NCI-H187 treated with DMSO at 0.1 percent for 48 hours (cell line): ENCODE results near the gene ELOA.
"Not testable (repeated sequence)": the region's sequence is repeated elsewhere in the genome, so short reads cannot be mapped to it uniquely, and the experiment has no call there.

Source experiments
- DNase-seq: peaks from one replicate; lab custom pipeline; 2025; lab: John Stamatoyannopoulos, UW

ELOA gene

DNA sequence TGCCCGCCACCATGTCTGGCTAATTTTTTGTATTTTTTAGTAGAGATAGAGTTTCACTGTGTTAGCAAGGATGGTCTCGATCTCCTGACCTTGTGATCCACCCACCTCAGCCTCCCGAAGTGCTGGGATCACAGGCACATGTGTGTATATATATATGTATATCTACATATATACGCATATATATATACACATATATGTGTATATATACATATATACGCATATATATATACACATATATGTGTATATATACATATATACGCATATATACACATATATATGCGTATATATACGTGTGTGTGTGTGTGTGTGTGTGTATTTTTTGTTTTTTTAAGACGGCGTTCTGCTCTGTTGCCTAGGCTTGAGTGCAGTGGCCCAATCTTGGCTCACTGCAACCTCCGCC, 39.9 kb downstream of the ELOA start:
- DNase-seq = not testable (repeated sequence)

DNA sequence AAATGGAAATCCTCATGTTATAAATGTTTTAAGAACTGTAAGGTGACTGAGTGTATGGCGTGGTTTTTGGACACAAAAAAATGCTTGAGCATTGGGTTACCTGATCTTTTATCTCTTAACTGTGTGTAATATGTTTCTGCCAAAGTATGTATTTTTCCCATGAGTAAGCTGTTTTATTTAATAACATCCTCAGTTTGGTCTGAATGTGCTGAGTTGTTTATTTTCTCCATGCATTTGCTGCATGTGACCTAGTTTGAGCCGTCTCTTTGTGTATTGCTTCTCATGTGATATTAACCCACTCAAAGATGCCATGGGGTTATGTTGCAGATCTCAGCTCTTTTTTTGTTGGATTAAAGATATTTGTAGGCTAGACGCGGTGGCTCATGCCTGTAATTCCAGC, 41.6 kb downstream of the ELOA start:
- DNase-seq = no peak

DNA sequence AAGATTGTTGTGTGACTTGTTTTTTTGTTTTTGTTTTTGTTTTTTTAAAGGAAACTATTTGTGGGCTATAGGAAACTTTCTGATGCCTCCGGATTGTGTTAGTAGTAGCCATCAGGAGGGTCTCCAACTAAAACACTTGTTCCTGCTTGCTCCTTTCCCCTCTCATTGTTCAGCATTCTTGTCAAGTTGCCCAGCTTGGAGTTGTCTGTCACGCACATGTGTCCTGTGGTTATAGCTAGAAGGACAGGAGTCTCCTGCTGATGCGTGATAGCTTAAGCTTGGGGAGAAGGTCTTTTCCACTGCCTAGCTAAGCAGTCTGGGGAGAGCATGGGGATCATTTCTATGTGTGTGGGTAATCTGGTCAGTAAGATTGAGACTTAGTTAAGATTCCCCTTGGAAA, 44.4 kb downstream of the ELOA start:
- no peak for DNase-seq

DNA sequence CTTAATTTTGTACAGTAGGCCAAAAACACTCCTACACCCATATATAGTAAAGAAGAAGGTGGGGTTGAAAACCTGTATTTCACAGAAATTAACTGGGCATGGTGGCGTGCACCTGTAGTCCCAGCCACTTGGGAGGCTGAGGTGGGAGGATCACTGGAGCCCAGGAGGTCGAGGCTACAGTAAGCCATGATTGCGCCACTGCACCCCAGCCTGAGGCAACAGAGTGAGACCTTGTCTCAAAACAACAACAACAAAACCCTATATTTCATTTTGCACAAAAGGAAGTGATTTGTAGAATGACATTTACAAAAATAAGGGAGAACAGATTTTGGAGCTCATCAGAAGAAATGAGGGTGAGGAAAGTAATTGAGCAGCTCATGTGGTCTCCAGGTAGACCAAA, 45.4 kb downstream of the ELOA start:
- no peak for DNase-seq

DNA sequence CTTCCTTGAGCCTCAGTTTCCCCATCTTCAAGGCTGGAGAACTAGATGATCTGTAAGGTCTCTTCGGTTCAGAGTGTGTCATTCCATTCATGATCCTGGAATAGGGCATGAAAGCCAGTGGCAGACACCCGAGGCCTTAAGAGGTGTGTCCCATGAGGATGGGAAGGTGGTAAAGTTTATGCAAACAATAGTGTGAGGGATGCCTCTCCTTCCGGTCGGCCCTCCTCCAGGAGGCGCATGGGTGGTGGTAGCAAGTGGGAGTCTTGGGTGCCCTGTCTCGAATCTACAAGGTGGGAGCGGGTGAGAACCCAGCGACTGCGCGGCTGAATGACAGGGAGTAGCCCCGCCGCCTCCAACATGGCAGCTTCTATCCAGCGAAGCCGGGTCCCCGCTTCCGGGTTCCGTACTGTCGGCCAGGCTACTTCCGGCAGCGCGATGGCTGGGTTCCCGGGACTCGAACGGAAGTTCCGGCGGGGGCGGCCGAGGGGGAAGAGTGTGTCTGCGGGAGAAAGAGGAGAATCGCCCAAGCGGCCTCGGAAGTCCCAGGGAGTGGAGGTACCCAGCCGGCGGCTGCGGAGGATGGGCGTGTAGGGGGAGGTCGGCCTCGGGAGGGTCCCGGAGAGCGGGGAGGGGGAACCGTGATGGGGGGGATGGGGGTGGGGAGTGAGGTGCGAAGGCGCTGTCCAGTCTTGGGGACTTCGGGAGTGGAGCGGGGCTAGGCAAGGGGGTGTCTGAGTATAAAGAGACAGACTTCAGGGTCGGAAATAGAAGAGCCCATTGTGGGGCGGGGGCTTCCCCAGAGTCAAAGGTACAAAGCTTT, 47.6 kb downstream of the ELOA start, which contains the start of gene LYPLA2:
Gene LYPLA2, plus strand, starts transcription at position 450 of the 820 bp plus-strand sequence. CDS start 1,538 bp downstream, outside the sequence.
- DNase-seq = peak; percentile 54

DNA sequence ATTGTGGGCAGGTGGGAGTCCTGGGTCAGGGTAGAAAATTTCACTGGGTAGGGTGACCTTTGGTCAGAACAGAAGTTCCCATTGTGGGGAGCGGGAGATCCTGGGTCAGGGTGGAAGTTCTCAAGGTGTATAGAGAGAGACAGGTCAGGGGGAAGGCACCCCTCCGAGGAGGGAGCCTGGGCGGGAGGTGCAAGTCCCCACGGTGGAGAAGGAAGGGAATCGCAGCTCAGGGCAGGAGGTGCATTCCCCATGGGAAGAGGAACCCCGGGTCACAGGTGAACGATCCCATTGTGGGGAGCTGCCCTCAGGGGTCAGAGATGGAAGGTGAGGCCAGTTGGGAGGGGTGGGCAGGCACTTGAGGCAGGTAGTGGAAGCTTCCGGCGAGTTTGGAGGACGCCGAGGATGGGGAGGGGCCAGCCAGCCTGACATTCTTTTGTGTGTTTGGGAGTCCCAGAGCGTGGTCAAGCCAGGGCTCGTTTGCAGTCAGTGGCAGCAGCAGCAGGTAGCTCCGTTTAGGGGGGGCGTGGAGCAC, 48.3 kb downstream of the ELOA start:
- DNase-seq = no peak

DNA sequence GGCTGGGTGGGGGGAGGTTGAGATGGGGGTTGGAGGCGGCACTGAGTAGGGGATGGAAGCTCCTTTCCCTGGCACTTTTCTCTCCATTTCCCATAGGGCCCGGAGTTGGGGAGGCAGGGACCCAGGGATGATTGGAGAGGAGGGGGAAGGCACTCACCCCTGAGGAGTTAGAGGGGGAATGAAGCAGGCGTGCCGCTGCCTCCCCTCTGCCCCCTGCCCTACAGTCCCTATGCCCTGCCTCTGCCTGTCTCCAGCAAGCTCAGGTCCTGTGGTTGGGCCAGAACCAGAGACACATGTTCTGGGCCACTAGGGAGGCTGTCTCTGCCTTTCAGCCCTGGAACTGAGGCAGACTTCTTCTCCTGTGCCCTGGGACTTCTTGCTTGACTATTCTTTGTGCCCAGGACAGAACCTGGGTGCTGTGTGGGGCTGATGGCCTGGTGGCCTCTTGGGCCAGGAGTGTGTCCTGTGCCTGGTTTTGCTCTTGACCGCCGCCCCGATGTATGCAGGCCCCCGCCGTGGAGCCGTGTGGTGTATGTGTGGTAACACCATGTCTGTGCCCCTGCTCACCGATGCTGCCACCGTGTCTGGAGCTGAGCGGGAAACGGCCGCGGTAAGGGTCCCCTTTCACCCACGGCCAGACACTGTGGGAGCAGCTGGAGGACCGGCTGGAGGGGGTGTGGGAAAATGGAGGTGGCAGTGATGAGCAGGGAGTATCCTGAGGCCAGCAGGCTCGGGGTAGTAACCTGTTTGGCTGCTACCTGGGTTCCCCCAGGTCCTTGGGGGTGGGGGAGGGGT, 49.1 kb downstream of the ELOA start:
- no peak for DNase-seq

DNA sequence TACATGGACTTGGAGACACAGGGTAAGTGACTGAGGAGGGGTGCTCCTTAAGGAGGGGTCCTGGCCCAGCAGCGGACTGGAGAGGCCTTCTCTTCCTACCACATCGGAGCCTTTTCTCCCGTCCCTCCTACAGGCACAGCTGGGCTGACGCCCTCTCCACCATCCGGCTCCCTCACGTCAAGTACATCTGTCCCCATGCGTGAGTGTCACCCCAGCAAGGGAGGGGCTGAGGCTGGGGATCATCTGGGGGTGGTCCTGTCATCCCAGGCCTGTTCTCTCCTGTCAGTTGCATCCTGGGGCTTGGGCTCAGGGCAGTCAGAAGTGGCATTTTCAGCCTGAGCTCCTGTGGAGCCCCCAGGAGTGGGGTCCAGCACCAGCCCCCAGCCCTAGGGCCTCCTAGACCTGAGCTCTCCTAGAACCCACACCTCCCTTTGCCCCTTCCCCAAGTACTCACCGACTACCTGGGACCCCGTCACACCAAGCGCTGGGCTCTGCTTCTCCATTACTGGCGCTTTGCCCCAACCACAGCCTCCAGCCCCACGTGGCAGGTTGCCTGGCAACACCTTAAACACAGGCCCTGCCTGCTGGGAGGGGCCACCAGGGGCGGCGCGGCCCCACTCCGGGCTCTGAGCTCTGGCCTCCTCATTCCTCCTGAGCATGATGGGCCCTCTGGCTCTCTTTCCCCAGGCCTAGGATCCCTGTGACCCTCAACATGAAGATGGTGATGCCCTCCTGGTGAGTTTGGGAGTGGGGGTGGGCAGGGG, 49.9 kb downstream of the ELOA start:
- no peak for DNase-seq

DNA sequence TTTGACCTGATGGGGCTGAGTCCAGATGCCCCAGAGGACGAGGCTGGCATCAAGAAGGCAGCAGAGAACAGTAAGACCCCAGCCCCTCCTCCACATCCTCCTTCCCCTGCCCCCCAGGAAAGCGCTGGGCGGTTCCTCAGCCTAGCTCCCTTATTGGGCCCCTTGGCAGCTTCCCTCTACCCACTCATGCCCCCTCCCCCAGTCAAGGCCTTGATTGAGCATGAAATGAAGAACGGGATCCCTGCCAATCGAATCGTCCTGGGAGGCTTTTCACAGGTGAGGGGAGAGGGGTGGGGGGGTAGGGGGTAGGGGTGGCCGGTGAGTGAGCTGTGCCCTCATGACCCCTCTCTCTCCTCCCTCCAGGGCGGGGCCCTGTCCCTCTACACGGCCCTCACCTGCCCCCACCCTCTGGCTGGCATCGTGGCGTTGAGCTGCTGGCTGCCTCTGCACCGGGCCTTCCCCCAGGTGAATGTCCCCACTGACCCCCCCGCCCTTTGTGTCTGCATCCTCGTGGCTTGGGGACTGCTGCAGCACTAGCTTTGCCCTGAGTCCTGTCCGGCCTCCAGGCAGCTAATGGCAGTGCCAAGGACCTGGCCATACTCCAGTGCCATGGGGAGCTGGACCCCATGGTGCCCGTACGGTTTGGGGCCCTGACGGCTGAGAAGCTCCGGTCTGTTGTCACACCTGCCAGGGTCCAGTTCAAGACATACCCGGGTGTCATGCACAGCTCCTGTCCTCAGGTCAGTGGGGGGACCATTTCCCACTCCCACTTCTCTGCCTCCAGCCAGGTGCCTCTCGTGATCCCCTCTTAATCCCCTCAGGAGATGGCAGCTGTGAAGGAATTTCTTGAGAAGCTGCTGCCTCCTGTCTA, 50.8 kb downstream of the ELOA start:
- no peak for DNase-seq

DNA sequence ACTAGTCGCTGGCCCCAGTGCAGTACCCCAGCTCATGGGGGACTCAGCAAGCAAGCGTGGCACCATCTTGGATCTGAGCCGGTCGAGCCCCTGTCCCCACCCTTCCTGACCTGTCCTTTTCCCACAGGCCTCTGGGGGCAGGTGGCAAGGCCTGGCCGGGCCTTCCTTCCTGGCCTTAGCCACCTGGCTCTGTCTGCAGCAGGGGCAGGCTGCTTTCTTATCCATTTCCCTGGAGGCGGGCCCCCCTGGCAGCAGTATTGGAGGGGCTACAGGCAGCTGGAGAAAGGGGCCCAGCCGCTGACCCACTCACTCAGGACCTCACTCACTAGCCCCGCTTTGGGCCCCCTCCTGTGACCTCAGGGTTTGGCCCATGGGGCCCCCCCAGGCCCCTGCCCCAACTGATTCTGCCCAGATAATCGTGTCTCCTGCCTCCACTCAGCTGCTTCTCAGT, 51.5 kb downstream of the ELOA start:
- not testable (repeated sequence) for DNase-seq

DNA sequence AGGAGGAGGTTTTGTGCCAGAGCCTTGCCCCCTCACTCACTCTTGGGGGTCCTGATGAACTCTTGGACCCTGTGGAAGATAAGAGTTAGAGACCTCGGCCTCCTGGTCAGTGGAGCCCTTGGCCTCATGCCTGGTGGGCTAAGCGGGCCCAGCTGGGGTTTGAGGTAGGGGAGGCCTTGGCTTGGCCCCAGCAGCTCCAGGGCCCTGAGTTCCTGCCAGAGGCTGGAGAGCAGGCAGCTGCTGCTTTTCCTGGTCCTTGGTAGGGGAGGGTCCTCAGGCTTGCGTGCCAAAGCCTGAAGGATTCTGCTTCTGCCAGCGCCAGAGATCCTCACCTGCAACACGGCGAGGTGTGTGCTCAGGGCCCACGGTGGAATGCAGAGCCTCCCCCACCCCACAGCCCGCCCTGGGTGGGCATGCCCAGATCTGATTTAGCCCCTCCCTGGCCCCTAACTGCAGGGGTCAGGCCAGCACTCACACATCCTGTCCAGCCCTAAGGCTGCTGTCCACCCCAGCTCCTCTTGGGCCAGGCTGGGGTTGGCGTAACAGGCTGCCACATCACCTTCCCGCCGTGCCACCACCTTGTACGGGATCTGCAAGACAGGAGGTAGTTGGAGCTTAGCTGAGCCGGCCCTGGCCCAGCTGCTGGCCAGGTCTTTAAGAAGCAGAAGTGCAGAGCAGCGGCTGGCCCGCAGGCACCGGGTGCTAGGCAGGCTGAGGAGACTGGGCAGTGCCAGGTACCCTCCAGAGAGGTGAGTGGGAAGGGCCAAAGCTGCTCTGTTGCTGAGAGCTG, 52.6 kb downstream of the ELOA start:
- DNase-seq = no peak

DNA sequence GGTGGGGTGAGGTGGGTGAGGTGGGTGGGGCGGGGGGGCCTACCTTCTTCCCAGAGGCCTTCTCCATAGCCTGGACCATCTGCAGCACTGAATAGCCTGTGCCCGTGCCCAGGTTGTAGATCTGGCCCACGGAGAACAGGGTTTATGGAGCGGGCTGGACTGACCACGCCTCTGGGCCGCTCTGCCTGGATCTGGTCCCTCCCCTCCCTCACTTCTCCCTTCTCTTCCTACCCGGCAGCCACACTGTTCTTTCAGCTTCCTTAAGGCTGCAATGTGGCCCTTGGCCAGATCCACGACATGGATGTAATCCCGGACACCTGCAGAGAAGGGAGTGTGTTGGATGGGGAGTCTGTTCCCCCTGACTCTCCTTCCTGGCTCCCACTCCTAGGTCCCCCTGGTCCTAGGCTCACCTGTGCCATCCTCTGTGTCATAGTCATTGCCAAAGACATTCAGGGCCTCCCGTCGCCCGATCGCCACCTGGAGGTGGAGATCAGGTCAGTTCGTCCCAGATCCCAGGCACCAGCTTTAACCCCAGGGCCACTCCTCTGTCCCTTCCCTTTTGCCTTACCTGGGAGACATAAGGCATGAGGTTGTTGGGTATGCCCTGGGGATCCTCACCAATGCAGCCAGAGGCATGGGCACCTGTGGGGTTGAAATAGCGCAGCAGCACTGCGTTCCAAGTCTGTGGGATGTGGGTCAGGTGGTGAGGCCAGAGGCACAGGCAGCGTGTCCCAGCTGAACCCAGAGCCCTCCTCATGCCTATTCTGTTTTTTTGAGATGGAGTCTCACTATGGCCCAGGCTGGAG, 53.4 kb downstream of the ELOA start:
- DNase-seq = no peak

DNA sequence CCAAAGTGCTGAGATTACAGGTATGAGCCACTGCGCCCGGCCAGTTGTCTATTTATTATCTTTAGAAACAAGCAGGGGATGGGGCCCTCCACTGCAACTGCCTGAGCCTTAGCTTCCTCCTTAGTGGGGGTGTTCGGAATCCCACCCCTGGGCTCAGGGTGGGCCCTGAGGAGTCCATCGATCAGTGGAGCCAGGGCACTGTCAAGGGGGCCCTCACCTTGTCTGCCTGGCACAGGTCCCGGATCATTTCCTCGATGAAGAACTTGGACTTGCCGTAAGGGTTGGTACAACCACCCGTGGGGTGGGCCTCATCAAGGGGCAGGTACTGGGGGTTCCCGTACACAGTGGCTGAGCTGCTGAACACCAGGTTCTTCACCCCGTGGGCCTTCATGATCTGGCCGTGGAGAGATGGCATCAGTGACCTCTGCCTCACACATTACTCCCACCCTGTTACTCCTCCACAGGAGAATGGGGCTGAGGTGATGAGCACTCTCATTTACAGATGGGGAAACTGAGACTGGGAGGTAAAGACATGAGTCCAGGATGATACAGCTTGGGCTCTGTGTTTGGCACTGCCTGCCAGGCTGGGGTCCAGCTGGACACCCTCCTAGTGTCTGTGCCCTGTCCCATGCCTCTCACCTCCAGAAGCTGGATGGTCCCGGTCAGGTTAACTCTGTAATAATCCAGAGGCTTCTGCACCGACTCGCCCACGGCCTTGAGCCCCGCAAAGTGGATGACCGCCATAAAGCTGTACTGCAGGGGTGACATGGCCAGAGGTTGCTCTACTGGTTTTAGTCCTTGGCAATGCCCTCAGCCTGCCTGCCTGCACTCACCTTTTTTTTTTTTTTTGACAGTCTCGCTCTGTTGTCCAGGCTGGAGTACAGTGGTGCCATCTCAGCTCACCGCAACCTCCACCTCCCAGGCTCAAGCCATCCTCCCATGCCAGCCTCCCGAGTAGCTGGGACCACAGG, 54.5 kb downstream of the ELOA start:
- DNase-seq = no peak

DNA sequence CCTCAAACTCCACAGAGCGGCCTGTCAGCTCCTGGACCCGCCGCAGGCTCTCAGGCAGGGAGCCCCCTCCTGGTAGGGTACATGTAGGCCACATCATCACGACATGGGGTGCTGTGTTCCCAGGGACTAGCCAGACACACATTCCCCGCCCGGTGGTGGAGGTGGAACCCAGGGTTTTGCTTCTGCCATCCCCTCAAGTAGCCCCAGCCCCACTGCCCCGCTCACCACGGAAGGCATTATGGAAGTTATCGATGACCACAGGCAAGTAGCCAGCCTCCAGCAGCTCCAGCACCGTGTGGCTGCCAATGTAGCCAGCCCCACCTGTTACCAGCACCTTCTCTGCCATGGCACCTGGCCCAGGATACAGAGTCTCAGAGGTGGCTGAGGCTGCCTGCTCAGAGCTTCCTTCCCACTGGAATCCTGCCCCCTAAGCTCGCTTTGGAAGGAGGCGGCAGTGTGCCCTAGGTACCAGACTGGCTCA, 55.4 kb downstream of the ELOA start:
- no peak for DNase-seq

DNA sequence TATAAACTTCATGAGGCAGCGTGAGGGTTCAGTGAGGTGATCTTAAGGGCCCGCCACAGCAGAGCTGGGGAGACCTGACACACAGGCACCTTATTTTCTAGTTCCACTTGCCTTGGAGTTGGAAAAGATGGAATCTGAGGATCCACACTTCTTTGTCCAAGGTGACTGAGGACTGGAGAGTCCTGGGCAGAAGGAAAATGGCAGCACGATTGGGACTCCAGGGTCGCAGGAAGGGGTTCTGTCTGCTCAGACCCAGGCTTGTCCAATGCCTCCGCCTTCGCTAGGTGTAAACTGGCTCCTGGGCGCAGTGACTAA, 55.9 kb downstream of the ELOA start:
- DNase-seq = no peak

DNA sequence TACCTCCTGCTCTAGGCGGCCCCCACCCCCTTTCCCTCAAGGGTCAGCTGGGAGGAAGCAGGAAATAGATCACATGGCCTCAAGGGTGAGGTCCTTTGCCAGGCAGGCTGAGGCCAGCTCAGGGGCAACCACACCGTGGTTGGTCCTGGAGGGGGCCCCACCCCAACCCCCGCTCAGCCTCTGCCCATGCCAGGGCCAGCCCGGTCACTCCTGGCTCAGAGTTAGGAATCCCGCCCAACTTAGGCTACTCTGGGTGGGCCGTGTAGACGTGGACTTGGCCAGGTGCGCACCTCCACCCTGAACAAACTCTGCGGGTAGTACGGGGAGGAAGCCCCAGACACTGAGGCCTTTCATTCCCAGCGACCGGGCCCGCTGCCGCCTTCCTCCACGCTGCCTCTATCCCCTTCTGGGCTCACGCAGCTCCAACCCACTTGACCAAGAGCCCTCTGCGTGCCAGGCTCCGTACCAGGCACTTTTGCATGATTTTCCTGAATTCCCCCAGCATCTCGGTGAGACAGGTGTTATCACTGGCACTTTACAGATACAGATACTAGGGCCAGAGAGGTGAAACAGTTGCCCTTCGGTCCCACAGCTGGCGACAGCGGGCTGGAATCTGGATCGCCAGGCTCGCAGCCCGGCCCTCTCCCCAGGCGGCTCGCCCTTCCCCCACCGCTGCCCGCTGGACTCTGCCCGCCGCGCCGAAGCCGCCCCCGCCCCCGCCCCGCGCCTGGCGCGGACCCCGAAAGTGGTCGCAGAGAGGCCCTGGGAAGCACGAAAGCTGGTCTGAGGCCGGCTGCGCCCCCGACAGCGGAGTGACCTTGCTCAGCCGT, 56.5 kb downstream of the ELOA start:
- DNase-seq = no peak
